Esophagus (tissue), 2 donors: Measurements from ENCODE around the gene CGREF1. TPM values are rescaled to one million over a fixed set of nuclear protein-coding genes. Genes with fewer than 3 reads are reported as not detected.

Source experiments
- H3K27ac ChIP-seq, 2 donors: one replicate each; pipeline ENCODE4 v1.5.1; 2013; ENCODE audit warnings: low read depth in 2 of 2, mild to moderate bottlenecking in 2 of 2, inconsistent platforms in 1 of 2, low read length in 1 of 2, moderate library complexity in 1 of 2
- H3K27me3 ChIP-seq, 2 donors: one replicate each; pipeline ENCODE4 v1.6.1; 2013; ENCODE audit warnings: low read length in 2 of 2, control low read depth in 1 of 2, mild to moderate bottlenecking in 1 of 2; ENCODE audit not compliant: insufficient read depth in 2 of 2, control insufficient read depth in 1 of 2
- H3K36me3 ChIP-seq, 2 donors: one replicate each; pipeline ENCODE4 v1.6.1; 2013; ENCODE audit warnings: low read length in 1 of 2; ENCODE audit not compliant: control insufficient read depth in 2 of 2, insufficient read depth in 2 of 2
- H3K4me1 ChIP-seq, 2 donors: one replicate each; pipeline ENCODE4 v1.6.1; 2013; ENCODE audit warnings: low read length in 1 of 2; ENCODE audit not compliant: control insufficient read depth in 2 of 2, insufficient read depth in 2 of 2
- H3K4me3 ChIP-seq, 2 donors: one replicate each; pipeline ENCODE4 v1.5.1; 2013; ENCODE audit warnings: low read length in 2 of 2, mild to moderate bottlenecking in 2 of 2, low read depth in 1 of 2, moderate library complexity in 1 of 2
- H3K9me3 ChIP-seq, 2 donors: one replicate each; pipeline ENCODE4 v1.6.1; 2013; ENCODE audit warnings: mild to moderate bottlenecking in 2 of 2, low read depth in 1 of 2, low read length in 1 of 2, moderate library complexity in 1 of 2; ENCODE audit not compliant: control insufficient read depth in 2 of 2, insufficient read depth in 1 of 2
- whole genome bisulfite sequencing, 2 donors: extraction: QIAGEN DNeasy Blood & Tissue Kit; methylation state at CpG; one replicate each; pipeline ENCODE4 v1.1.7; 2013; 5-methylcytosine and 5-hydroxymethylcytosine counted together
- polyA plus RNA-seq, 2 donors: library from polyadenylated mRNA; stranded (reverse); fragments of 200-250 nt; gene quantifications; one replicate each; pipeline ENCODE4 v1.2.3, GENCODE V29; 2013
- donor health status: healthy with polysubstance abuse.
- donor health status: Bipolar disorder and iron deficiency.

Gene CGREF1
- polyA plus RNA-seq, 2 donors = 2.4 to 3.4 TPM

- Histone ChIP-seq H3K4me3 (no peak overlapping the region), H3K36me3 (no peaks in the 10 kb centered on the region), H3K9me3 (no peaks in the 10 kb centered on the region), H3K27ac (no peak overlapping the region), H3K27me3 (no peaks in the 10 kb centered on the region), H3K4me1 (no peaks in the 10 kb centered on the region)
- 57 to 64% methylated on average over 2 of the region's 2 CpGs for WGBS, 2 donors
Observed at GRCh38 chr2:27152796-27153464, 34.0 kb upstream of the CGREF1 start.

GRCh38 chr2:27152102-27152795 lies 33.3 kb upstream of the CGREF1 start:
- Histone ChIP-seq H3K4me3 (no peak overlapping the region), H3K4me1 (no peaks in the 10 kb centered on the region), H3K27me3 (no peaks in the 10 kb centered on the region), H3K36me3 (no peaks in the 10 kb centered on the region), H3K9me3 (no peaks in the 10 kb centered on the region), H3K27ac (no peak overlapping the region)
- 88 to 90% methylated on average over 8 of the region's 8 CpGs for WGBS, 2 donors

GRCh38 chr2:27150639-27151230 lies 31.8 kb upstream of the CGREF1 start:
- Histone ChIP-seq H3K9me3 (no peaks in the 10 kb centered on the region), H3K27me3 (no peaks in the 10 kb centered on the region), H3K27ac (no peak overlapping the region), H3K4me3 (no peak overlapping the region), H3K4me1 (no peaks in the 10 kb centered on the region), H3K36me3 (no peaks in the 10 kb centered on the region)
- WGBS, 2 donors = 81 to 87% methylated on average over 8 of the region's 8 CpGs

GRCh38 chr2:27149570-27150405 lies 30.9 kb upstream of the CGREF1 start:
- no peak overlapping the region for H3K4me3 ChIP-seq
- H3K27ac ChIP-seq = no peak overlapping the region
- no peaks in the 10 kb centered on the region for H3K4me1 ChIP-seq
- no peaks in the 10 kb centered on the region for H3K36me3 ChIP-seq
- WGBS, 2 donors = 90 to 93% methylated on average over 29 of the region's 29 CpGs
- H3K9me3 ChIP-seq = no peaks in the 10 kb centered on the region
- no peaks in the 10 kb centered on the region for H3K27me3 ChIP-seq

GRCh38 chr2:27148801-27149439 lies 30.0 kb upstream of the CGREF1 start, which contains the start of gene TCF23:
TSS of gene TCF23 (plus strand) at chr2:27149004. CDS start at chr2:27149134, 130 bp downstream.
- Histone ChIP-seq H3K27me3 (no peaks in the 10 kb centered on the region), H3K27ac (no peak within 1 kb of the TSS), H3K4me1 (no peaks in the 10 kb centered on the region), H3K4me3 (no peak within 1 kb of the TSS), H3K9me3 (no peaks in the 10 kb centered on the region), H3K36me3 (no peaks in the 10 kb centered on the region)
- 66 to 73% methylated on average over 12 of the region's 12 CpGs for WGBS, 2 donors

GRCh38 chr2:27147935-27148334 lies 29.0 kb upstream of the CGREF1 start:
- no peaks in the 10 kb centered on the region for H3K4me1 ChIP-seq

GRCh38 chr2:27145682-27146081 lies 26.8 kb upstream of the CGREF1 start:
- no peaks in the 10 kb centered on the region for H3K36me3 ChIP-seq
- H3K27me3 ChIP-seq = no peaks in the 10 kb centered on the region
- H3K27ac ChIP-seq = no peak overlapping the region
- 73 to 82% methylated on average over 2 of the region's 2 CpGs for WGBS, 2 donors
- no peak overlapping the region for H3K4me3 ChIP-seq
- H3K9me3 ChIP-seq = no peaks in the 10 kb centered on the region
- H3K4me1 ChIP-seq = no peaks in the 10 kb centered on the region

More at GRCh38 chr2:27147935-27148334, 29.0 kb upstream of the CGREF1 start:
- Histone ChIP-seq H3K4me3 (no peak overlapping the region), H3K36me3 (no peaks in the 10 kb centered on the region), H3K9me3 (no peaks in the 10 kb centered on the region), H3K27ac (no peak overlapping the region), H3K27me3 (no peaks in the 10 kb centered on the region)
- 88 to 94% methylated on average over 8 of the region's 8 CpGs for WGBS, 2 donors

GRCh38 chr2:27143285-27143684 lies 24.4 kb upstream of the CGREF1 start:
- 38 to 40% methylated on average over 1 of the region's 1 CpG for WGBS, 2 donors
- H3K27ac ChIP-seq = no peak overlapping the region

GRCh38 chr2:27139310-27139709 lies 20.4 kb upstream of the CGREF1 start, which contains the start of gene PRR30:
TSS of gene PRR30 (minus strand) at chr2:27139410. CDS start at chr2:27138329, 1,081 bp downstream.
- Histone ChIP-seq H3K4me3 (no peak within 1 kb of the TSS), H3K27me3 (no peaks in the 10 kb centered on the region), H3K9me3 (no peaks in the 10 kb centered on the region), H3K27ac (no peak within 1 kb of the TSS), H3K4me1 (no peaks in the 10 kb centered on the region), H3K36me3 (no peaks in the 10 kb centered on the region)
- 76 to 81% methylated on average over 4 of the region's 4 CpGs for WGBS, 2 donors

More at GRCh38 chr2:27143285-27143684, 24.4 kb upstream of the CGREF1 start:
- Histone ChIP-seq H3K27me3 (no peaks in the 10 kb centered on the region), H3K4me3 (no peak overlapping the region), H3K4me1 (no peaks in the 10 kb centered on the region), H3K36me3 (no peaks in the 10 kb centered on the region), H3K9me3 (no peaks in the 10 kb centered on the region)
